H1 (cell line): ENCODE data around the gene NLN. TPM values are rescaled to one million over a fixed set of nuclear protein-coding genes. Genes with fewer than 3 reads are reported as not detected.

Experiments
- CTCF ChIA-PET: fragments of 300-600 bp; sonication (Branson Sonifier 250); formaldehyde crosslinking; loops from one replicate; lab custom pipeline; 2021; ENCODE audit not compliant: partially characterized antibody; lab: Charles Lee
- POLR2A ChIA-PET: fragments of 300-600 bp; sonication (Branson Sonifier 250); formaldehyde crosslinking; loops from one replicate; lab custom pipeline; 2021; ENCODE audit warnings: inconsistent platforms; ENCODE audit not compliant: partially characterized antibody; lab: Charles Lee
- DNase-seq, 2 experiments: peaks; one replicate each; pipeline versions ENCODE4 v3.0.0 to v3.0.0-alpha.2; 2010 to 2022; ENCODE audit warnings: low spot score in 2 of 2, low read depth in 1 of 2, mixed read lengths in 1 of 2
- FAIRE-seq: peaks from 2 replicates; lab custom pipeline; 2011; peaks lifted over from hg19 to GRCh38; lab: Jason Lieb, UNC
- H2AFZ ChIP-seq: 2 replicates; pipeline ENCODE4 v1.8.1; 2012; ENCODE audit warnings: low read length, inconsistent platforms
- H2AK5ac ChIP-seq: 2 replicates; pipeline ENCODE4 v1.6.1; 2013; ENCODE audit warnings: low read depth, low read length
- H2BK120ac ChIP-seq: replicated peaks from 2 replicates; pipeline ENCODE3; 2013; ENCODE audit warnings: low read depth, low read length, inconsistent platforms
- H2BK12ac ChIP-seq: 2 replicates; pipeline ENCODE4 v1.6.1; 2013; ENCODE audit warnings: low read depth, low read length
- H2BK15ac ChIP-seq: 2 replicates; pipeline ENCODE4 v1.6.1; 2013; ENCODE audit warnings: low read length
- H2BK20ac ChIP-seq: 2 replicates; pipeline ENCODE4 v1.6.1; 2013; ENCODE audit warnings: low read length
- H2BK5ac ChIP-seq: 2 replicates; pipeline ENCODE4 v1.6.1; 2013; ENCODE audit warnings: low read depth, low read length
- H3K14ac ChIP-seq: 2 replicates; pipeline ENCODE4 v1.6.1; 2013; ENCODE audit warnings: inconsistent platforms; ENCODE audit not compliant: insufficient read length
- H3K18ac ChIP-seq: 2 replicates; pipeline ENCODE4 v1.6.1; 2013; ENCODE audit warnings: low read length; ENCODE audit errors: extremely low read depth
- H3K23ac ChIP-seq: 2 replicates; pipeline ENCODE4 v1.6.1; 2013; ENCODE audit warnings: inconsistent platforms; ENCODE audit not compliant: insufficient read length
- H3K23me2 ChIP-seq: 2 replicates; pipeline ENCODE4 v1.6.1; 2013; ENCODE audit warnings: low read depth, low read length
- H3K27ac ChIP-seq: 2 replicates; pipeline ENCODE4 v1.6.1; 2011; ENCODE audit warnings: low read depth, low read length, inconsistent platforms
- H3K27me3 ChIP-seq, 4 experiments: replicated peaks in 1 of 4; 1 replicate in 1 of 4; 2 replicates in 3 of 4; pipeline versions ENCODE4 v1.6.1 to v1.8.1; 2011 to 2013; ENCODE audit warnings: low read length in 3 of 4, mild to moderate bottlenecking in 3 of 4, inconsistent platforms in 2 of 4, mixed read lengths in 2 of 4, moderate library complexity in 1 of 4; ENCODE audit not compliant: control insufficient read depth in 3 of 4, insufficient read depth in 3 of 4; ENCODE audit errors: extremely low read depth in 1 of 4
- H3K36me3 ChIP-seq, 4 experiments: 2 replicates each; pipeline versions ENCODE4 v1.6.1 to v1.8.1; 2011 to 2013; ENCODE audit warnings: mild to moderate bottlenecking in 4 of 4, low read length in 3 of 4, moderate library complexity in 2 of 4, control low read depth in 1 of 4, inconsistent platforms in 1 of 4; ENCODE audit not compliant: insufficient read depth in 4 of 4, control insufficient read depth in 2 of 4
- H3K4ac ChIP-seq: replicated peaks from 2 replicates; pipeline ENCODE3; 2013; ENCODE audit warnings: low read length, low read depth, mixed read lengths, inconsistent platforms; ENCODE audit not compliant: insufficient read length
- H3K4me1 ChIP-seq, 4 experiments: replicated peaks in 1 of 4; 1 replicate in 1 of 4; 2 replicates in 3 of 4; pipeline versions ENCODE4 v1.6.1 to v1.8.1; 2011 to 2013; ENCODE audit warnings: low read length in 3 of 4, inconsistent platforms in 2 of 4, mixed read lengths in 1 of 4; ENCODE audit not compliant: insufficient read depth in 4 of 4, control insufficient read depth in 3 of 4
- H3K4me2 ChIP-seq, 2 experiments: 2 replicates each; pipeline versions ENCODE4 v1.6.1 to v1.8.1; 2011 to 2013; ENCODE audit warnings: low read depth in 2 of 2, low read length in 2 of 2, control low read depth in 1 of 2, inconsistent platforms in 1 of 2, mild to moderate bottlenecking in 1 of 2; ENCODE audit not compliant: insufficient read depth in 1 of 2
- H3K4me3 ChIP-seq, 4 experiments: fragments of 200-600, 300-600 bp in 1 of 4; sonication (generic), shearing (Covaris generic), sonication (Bioruptor Twin) in 1 of 4; 2 replicates each; pipeline versions ENCODE4 v1.5.1 to v1.8.1; 2011 to 2016; ENCODE audit warnings: low read length in 4 of 4, low read depth in 3 of 4, control low read depth in 2 of 4, inconsistent platforms in 2 of 4, mild to moderate bottlenecking in 2 of 4, mixed read lengths in 1 of 4, moderate library complexity in 1 of 4; ENCODE audit not compliant: insufficient read depth in 2 of 4; ENCODE audit errors: extremely low read depth in 1 of 4
- H3K56ac ChIP-seq: replicated peaks from 2 replicates; pipeline ENCODE3; 2013; ENCODE audit warnings: low read depth, mild to moderate bottlenecking, mixed read lengths, low read length, inconsistent platforms; ENCODE audit not compliant: insufficient read length
- H3K79me1 ChIP-seq: 2 replicates; pipeline ENCODE4 v1.6.1; 2013; ENCODE audit warnings: low read depth, low read length, control low read depth
- H3K79me2 ChIP-seq, 2 experiments: 2 replicates each; pipeline versions ENCODE4 v1.6.1 to v1.8.1; 2012 to 2013; ENCODE audit warnings: low read length in 2 of 2, mild to moderate bottlenecking in 2 of 2, inconsistent platforms in 1 of 2; ENCODE audit not compliant: insufficient read depth in 2 of 2, control insufficient read depth in 1 of 2
- H3K9ac ChIP-seq, 4 experiments: replicated peaks in 1 of 4; 1 replicate in 1 of 4; 2 replicates in 3 of 4; pipeline versions ENCODE4 v1.6.1 to v1.8.1; 2011 to 2013; ENCODE audit warnings: low read depth in 3 of 4, low read length in 3 of 4, control low read depth in 2 of 4, mild to moderate bottlenecking in 2 of 4, moderate library complexity in 2 of 4, inconsistent platforms in 1 of 4; ENCODE audit errors: extremely low read depth in 1 of 4
- H3K9me3 ChIP-seq, 2 experiments: 2 replicates each; pipeline versions ENCODE4 v1.6.1 to v1.8.1; 2012 to 2013; ENCODE audit warnings: mild to moderate bottlenecking in 2 of 2, moderate library complexity in 2 of 2, control low read depth in 1 of 2, inconsistent platforms in 1 of 2, low read depth in 1 of 2, low read length in 1 of 2, mixed read lengths in 1 of 2; ENCODE audit not compliant: insufficient read depth in 2 of 2
- H4K20me1 ChIP-seq, 2 experiments: replicated peaks in 1 of 2; 2 replicates each; pipeline versions ENCODE3 to v1.8.1; 2011 to 2013; ENCODE audit warnings: inconsistent platforms in 2 of 2, low read length in 2 of 2, mild to moderate bottlenecking in 1 of 2; ENCODE audit not compliant: insufficient read depth in 2 of 2, control insufficient read depth in 1 of 2
- H4K5ac ChIP-seq: 2 replicates; pipeline ENCODE4 v1.6.1; 2013; ENCODE audit warnings: low read length, low read depth, mixed read lengths, inconsistent platforms; ENCODE audit not compliant: insufficient read length
- H4K8ac ChIP-seq: 2 replicates; pipeline ENCODE4 v1.8.0; 2013; ENCODE audit warnings: mild to moderate bottlenecking, moderate library complexity, low read length, inconsistent platforms; ENCODE audit not compliant: insufficient read depth; ENCODE audit errors: extremely low read depth
- H4K91ac ChIP-seq: replicated peaks from 2 replicates; pipeline ENCODE3; 2013; ENCODE audit warnings: low read length, mixed read lengths, inconsistent platforms; ENCODE audit not compliant: insufficient read length
- CTBP2 ChIP-seq: IDR thresholded peaks from 2 replicates; pipeline ENCODE4 v1.7.0; 2011; ENCODE audit warnings: borderline replicate concordance, mild to moderate bottlenecking, moderate library complexity, mixed read lengths, low read length; ENCODE audit not compliant: insufficient read depth, insufficient read length
- FOSL1 ChIP-seq: IDR thresholded peaks from 2 replicates; pipeline ENCODE4 v1.6.1; 2011; ENCODE audit warnings: mild to moderate bottlenecking, low read depth, low read length, moderate library complexity; ENCODE audit not compliant: insufficient read depth
- PHF8 ChIP-seq: fragments of 200-600 bp; sonication (generic); conservative IDR thresholded peaks from 2 replicates; pipeline ENCODE4 v1.7.1; 2012; ENCODE audit warnings: low read depth, mild to moderate bottlenecking, inconsistent platforms, low read length, moderate library complexity
- SRF ChIP-seq: IDR thresholded peaks from 2 replicates; pipeline ENCODE4 v1.6.1; 2011; ENCODE audit warnings: mild to moderate bottlenecking, low read depth, low read length, moderate library complexity
- WGBS, 2 experiments: shearing (Covaris generic) in 1 of 2; methylation state at CpG; one replicate each; pipeline versions ENCODE4 v1.1.6 to v1.1.7; 2013 to 2015; ENCODE audit warnings: low lambda C conversion rate in 2 of 2, mixed read lengths in 2 of 2, inconsistent platforms in 1 of 2, low coverage in 1 of 2, missing lambda C conversion rate in 1 of 2; ENCODE audit not compliant: insufficient replicate concordance in 2 of 2, insufficient coverage in 1 of 2, insufficient read length in 1 of 2; ENCODE audit errors: extremely low coverage in 1 of 2, missing lambda C conversion rate in 1 of 2; 5-methylcytosine and 5-hydroxymethylcytosine counted together
- polyA plus RNA-seq, 7 experiments: library from polyadenylated mRNA; depleted of rRNA in 3 of 7; stranded (reverse) in 5 of 7; unstranded in 2 of 7; fragments of >200 nt in 5 of 7; fragments of 200-250 nt in 2 of 7; gene quantifications; 1 replicate in 5 of 7; 2 replicates in 1 of 7; 4 replicates in 1 of 7; pipeline versions ENCODE4 v1.2.1 to v1.2.3, GENCODE V29; 2011 to 2013; ENCODE audit warnings: missing spikeins in 2 of 7, mixed read lengths in 2 of 7
- total RNA-seq: library from RNA; stranded (reverse); fragmentation: NEBNext Ultra II Directional; extraction: Animal tissue kit (Norgen Biotek cat#: 25700); gene quantifications from 2 replicates; pipeline ENCODE4 v1.2.1, GENCODE V29; 2021

The NLN gene
- total and polyA plus RNA-seq, 2 of the 8 experiments (the other 6 are each of a cell fraction or from before 2014, with no cell fraction given): 46.7 to 192 TPM

DNA sequence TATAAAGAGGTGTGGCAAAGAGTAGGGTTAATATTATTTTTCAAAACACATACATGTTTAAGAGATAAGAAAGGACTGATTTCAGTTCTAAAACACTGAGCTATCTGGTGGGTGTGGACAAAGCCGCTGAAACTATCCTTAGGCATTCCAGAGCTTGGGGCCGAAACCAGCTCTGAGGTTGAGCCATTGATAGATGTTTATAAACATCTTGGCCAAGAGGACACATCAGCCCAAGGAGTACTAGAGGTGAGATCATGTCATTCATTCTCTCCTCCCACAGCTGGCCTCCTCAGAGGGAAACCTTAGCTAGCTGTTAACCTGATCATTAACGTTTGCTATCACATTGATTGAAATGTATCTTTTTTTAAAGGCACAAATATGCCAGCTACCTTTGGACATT lies 89.9 kb downstream of the NLN start:
- no peaks in the 10 kb centered on the region; the same call in 1 of the 2 replicates for H3K79me1 ChIP-seq
- no peak overlapping the region for H3K14ac ChIP-seq
- no peak overlapping the region for H3K4me2 ChIP-seq
- H3K27ac ChIP-seq: no peak overlapping the region
- no peak overlapping the region for H2BK120ac ChIP-seq
- H4K91ac ChIP-seq: no peak overlapping the region
- POLR2A ChIA-PET: no interaction called here
- H3K4me1 ChIP-seq: no peaks in the 10 kb centered on the region
- CTCF ChIA-PET: interaction anchor here (1.1 kb wide), 1 partner anchor 9 kb away, joined by 8 read pairs; no protein-coding TSS in a partner anchor
- no peak overlapping the region for H2BK15ac ChIP-seq
- no peak overlapping the region for H2BK5ac ChIP-seq
- FAIRE-seq (no peak), DNase-seq (no peak)
- no peak overlapping the region for H2BK12ac ChIP-seq
- WGBS, 2 experiments: 95% methylated on average over 3 of the region's 3 CpGs; no CpG with 5 or more reads in 1 of the 2 experiments
- no peaks in the 10 kb centered on the region for H3K9me3 ChIP-seq
- no peak overlapping the region for H2BK20ac ChIP-seq
- H3K36me3 ChIP-seq: peaks cover 5 to 58% (median 41%) of the 10 kb centered on the region in 4 experiments
- no peak overlapping the region for H3K4me3 ChIP-seq
- H3K23me2 ChIP-seq: no peaks in the 10 kb centered on the region
- no peak overlapping the region for H4K8ac ChIP-seq
- no peak overlapping the region for H2AK5ac ChIP-seq
- H4K5ac ChIP-seq: no peak overlapping the region
- H3K9ac ChIP-seq: no peak overlapping the region
- no peak overlapping the region for H3K18ac ChIP-seq
- H2AFZ ChIP-seq: no peak overlapping the region
- H3K79me2 ChIP-seq: no peaks in the 10 kb centered on the region; a peak in 1 of 4 replicates
- no peak for TF ChIP-seq PHF8
- TF ChIP-seq CTBP2: no peak
- TF ChIP-seq FOSL1: no peak
- TF ChIP-seq SRF: no peak
- H3K27me3 ChIP-seq: peaks cover 0 to 1% (median 0%) of the 10 kb centered on the region in 4 experiments; a peak in 1 of 7 replicates
- H3K4ac ChIP-seq: no peak overlapping the region
- peaks cover 0 to 3% of the 10 kb centered on the region in 2 experiments for H4K20me1 ChIP-seq
- no peak overlapping the region for H3K23ac ChIP-seq
- no peak overlapping the region for H3K56ac ChIP-seq
